LNCaP clone FGC (cell line): Measurements from ENCODE around the gene RBM4B.

Experiments
- DNase-seq: peaks from one replicate; pipeline ENCODE4 v3.0.0-alpha.2; 2011; ENCODE audit warnings: low read depth
- H3K4me3 ChIP-seq: 2 replicates; pipeline ENCODE4 v1.5.1; 2011; ENCODE audit warnings: mild to moderate bottlenecking, low read depth, low read length, control low read depth
- TF ChIP-seq, protein P1 (sequence below): IDR thresholded peaks from 2 replicates; pipeline ENCODE4 v1.5.1; 2012; ENCODE audit warnings: mild to moderate bottlenecking; ENCODE audit not compliant: control insufficient read depth, insufficient read depth; ENCODE audit errors: extremely low read depth

Gene RBM4B

DNA sequence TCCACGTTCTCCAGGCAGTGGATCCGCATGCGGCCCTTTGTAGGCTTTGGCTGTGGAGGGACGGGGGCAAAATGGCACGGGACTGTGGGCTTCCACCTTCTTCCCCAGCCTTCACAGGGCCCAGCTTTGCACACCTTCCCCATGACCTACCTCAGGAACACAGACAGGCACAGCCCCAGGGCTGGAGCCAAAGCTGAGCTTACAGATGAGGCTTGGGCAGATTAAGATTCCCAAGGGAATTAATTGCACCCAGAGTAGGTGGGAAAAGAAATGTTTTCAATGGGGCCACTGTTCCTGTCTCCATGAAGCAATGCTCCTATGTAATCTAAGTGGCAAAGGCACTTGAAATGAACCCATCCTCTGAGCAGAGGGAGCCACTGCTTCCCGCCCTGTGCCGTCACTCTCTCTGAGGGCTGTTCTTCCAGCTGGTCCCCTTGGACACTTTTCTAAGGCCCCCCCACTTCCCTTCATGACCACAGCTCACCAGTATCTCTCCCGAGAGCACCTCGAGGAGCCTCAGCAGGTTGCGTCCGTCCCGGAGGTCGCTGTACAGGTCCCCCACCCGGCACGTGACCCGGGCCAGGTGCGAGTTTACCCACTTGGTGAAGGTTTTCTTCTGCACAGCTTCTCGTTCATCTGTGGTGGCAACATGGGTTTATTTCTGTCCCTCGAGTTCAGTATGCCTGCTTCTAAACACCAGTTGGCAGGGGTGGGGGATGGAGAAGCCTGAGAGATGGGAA lies 37.8 kb upstream of the RBM4B start:
- H3K4me3 ChIP-seq, result no peak overlapping the region
- TF ChIP-seq, protein P1, sequence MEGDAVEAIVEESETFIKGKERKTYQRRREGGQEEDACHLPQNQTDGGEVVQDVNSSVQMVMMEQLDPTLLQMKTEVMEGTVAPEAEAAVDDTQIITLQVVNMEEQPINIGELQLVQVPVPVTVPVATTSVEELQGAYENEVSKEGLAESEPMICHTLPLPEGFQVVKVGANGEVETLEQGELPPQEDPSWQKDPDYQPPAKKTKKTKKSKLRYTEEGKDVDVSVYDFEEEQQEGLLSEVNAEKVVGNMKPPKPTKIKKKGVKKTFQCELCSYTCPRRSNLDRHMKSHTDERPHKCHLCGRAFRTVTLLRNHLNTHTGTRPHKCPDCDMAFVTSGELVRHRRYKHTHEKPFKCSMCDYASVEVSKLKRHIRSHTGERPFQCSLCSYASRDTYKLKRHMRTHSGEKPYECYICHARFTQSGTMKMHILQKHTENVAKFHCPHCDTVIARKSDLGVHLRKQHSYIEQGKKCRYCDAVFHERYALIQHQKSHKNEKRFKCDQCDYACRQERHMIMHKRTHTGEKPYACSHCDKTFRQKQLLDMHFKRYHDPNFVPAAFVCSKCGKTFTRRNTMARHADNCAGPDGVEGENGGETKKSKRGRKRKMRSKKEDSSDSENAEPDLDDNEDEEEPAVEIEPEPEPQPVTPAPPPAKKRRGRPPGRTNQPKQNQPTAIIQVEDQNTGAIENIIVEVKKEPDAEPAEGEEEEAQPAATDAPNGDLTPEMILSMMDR, result no peak
- no peak for DNase-seq

DNA sequence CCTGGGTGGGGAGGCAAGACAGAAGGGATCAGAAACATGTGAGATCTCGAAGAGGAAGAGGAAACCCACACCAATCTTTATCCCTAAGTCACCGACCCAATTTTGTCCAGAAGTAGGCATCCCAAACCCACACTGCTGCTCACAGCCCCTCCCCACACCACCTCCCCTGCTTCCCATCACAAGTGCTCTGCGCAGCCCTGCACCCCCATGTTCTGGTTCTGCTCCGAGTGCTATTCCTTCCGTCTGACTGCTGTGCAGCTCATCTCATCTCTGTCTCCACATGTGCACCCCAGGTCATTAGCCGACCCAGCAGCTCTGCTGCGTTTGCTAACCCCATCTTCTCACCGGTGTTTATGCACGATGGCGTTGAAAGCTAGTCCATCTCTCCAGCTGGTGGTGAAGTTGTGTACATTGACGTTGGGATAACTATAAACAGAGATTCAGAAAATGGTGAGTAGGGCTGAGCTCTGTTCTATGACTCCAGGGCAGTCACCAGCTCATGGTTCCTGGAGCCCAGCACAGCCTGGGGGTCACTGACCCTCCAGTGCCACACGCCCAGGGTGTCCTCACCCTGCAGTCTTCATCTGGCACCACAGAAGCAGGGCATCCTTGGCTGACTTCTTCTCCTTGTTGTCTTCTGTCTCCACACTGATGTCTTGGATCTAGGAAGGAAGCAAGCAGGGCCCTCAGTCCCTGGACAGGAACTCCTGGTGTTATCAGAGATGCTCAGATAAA lies 36.2 kb upstream of the RBM4B start:
- no peak overlapping the region for H3K4me3 ChIP-seq
- DNase-seq, result no peak
- TF ChIP-seq, protein P1, result no peak

DNA sequence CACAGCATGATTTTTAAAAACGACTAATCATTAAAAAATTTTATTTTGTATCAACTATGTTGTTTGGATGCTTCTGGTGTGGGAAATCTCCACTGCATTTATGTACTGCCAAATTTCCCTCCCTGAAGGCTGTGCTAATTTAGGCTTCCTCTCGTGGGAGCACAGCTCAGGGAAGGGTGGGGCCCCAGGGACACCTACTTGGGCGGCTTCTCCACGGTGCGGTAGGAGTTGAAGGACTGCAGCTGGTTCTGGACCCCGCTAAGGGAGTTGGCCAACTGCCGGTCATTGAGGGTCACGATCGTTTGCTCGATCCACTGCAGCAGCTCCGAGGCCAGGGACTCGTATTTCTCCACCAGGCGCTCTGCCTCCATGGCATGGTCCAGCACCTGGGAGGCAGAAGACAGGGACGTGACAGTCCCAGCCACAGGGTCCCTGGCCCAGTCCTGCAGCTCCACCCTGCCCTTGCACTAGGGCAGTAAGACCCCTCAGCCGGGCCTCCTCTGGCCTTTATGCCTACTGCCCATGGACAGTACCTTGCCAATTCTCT lies 32.8 kb upstream of the RBM4B start:
- no peak for DNase-seq
- no peak overlapping the region for H3K4me3 ChIP-seq
- TF ChIP-seq, protein P1, result no peak

DNA sequence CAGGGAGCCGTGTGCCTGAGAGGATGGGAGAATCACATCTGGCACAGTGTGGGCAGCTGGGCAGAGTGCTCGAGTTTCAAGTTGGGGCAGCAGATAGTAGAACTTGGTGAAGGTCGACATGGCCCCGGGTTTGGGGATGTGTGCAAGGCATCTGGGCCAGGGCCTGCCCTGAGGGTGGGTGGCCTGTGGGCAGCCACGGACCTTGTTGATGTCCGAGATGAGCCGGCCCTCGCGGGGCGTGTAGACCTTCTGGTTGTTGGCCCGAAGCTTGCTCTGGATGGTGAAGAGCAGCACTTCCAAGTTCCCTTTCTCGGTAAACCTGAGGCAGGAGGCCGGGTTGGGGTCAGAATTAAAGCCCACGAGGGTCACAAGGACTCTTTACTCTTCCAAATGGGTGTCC lies 31.0 kb upstream of the RBM4B start:
- H3K4me3 ChIP-seq, result no peak overlapping the region
- TF ChIP-seq, protein P1, result no peak
- DNase-seq, result no peak

DNA sequence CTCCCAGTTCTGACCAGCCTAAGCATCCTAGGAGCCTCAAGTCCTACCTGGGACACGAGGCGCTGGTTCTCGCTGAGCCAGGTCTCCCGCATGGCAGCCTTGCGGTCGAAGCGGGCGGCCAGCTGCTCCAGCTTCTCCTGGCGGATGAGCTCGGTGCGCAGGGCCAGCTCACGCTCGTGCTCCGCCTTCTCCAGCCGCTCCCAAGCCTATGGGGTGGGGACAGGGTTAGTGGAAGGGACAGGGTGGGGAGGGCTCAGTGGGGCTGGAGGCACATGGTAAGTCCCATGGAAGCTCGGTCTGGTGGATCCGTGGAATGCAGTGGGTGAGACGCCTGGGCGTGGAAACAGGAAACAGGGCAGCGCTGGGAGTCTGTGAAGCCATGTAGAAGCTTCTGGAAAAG lies 30.4 kb upstream of the RBM4B start:
- no peak for DNase-seq
- no peak overlapping the region for H3K4me3 ChIP-seq
- TF ChIP-seq, protein P1, result no peak

DNA sequence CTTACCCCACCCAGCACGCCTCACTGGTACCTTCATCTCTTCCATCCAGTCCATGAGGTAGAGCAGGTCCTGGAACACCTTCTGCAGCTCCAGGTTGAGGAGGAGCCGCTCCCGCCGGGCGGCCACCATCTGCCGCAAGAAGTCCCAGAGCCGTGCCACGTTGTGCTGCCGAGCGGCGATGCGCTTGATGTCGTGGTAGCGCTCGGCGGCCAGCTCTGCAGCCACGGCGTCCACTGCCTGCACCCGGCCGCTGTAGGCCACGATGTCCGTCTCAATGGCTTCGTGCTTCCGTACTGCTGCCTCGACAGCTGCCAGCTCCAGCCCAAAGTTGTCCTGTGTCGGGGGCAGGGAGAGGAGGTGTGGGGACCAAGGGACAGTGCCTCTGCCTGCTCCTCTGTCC lies 29.8 kb upstream of the RBM4B start:
- H3K4me3 ChIP-seq, result no peak overlapping the region
- no peak for DNase-seq
- TF ChIP-seq, protein P1, result no peak

DNA sequence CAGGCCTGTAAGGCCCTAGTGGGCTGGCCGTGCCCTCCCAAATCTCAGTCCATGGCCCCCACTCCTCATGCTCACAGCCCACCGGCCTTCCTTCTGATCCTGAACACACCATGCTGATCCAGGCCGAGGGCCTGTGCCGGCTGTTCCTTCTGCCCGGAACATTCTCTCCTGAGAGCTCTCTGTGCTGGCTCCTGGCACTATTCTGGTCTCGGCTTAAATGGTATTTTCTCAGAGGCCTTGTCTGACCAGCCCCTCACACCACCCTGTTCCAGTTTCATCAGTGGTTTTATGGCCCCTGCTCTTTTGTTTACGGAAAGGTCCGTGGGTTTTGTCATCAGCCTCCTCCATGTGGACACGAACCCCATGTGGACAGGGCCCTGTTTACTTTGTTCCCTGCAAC lies 29.3 kb upstream of the RBM4B start:
- TF ChIP-seq, protein P1, result no peak
- H3K4me3 ChIP-seq, result no peak overlapping the region
- DNase-seq, result no peak
